Measurements from ENCODE around the gene PAM.

PAM gene

DNA sequence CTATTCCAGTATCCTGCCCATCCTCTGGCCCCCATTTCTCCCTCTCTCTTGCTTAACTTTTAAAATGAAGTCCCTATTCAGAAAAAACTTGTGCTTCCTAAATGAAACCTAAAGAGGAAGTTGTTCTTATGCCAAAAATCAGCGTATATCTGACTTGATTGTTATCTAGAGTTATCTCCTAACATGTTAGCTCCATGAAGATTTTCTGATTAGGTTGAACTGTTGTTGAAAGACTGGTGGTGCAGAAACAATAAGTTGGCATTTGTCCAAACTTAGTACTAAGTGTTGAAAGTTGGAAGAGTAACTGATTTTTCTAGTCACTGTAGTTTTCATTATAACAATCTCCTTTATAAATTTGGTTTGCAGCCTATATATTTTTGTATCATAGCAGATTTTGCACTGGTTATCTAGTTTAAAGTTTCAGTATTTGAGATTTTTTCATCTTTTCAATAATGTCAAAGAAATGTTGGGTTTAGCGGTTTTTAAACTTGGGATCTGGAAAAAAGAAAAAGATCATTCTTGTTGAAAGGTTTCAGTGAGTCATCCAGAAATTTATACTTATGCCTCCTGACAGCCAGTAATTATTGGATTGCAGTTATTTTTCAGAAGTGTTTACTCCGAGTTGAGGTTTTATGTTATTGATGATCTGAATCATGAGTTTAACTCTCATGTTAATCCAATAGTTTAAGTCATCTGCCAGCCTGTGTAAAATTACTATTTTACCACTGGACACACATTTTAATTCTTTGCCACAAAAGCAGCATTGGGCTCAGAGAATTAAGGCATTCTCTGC, 60.6 kb downstream of the PAM start:
- DNase-seq, result no peak
- no peak overlapping the region for H3K27ac ChIP-seq
- TF ChIP-seq, protein P1, sequence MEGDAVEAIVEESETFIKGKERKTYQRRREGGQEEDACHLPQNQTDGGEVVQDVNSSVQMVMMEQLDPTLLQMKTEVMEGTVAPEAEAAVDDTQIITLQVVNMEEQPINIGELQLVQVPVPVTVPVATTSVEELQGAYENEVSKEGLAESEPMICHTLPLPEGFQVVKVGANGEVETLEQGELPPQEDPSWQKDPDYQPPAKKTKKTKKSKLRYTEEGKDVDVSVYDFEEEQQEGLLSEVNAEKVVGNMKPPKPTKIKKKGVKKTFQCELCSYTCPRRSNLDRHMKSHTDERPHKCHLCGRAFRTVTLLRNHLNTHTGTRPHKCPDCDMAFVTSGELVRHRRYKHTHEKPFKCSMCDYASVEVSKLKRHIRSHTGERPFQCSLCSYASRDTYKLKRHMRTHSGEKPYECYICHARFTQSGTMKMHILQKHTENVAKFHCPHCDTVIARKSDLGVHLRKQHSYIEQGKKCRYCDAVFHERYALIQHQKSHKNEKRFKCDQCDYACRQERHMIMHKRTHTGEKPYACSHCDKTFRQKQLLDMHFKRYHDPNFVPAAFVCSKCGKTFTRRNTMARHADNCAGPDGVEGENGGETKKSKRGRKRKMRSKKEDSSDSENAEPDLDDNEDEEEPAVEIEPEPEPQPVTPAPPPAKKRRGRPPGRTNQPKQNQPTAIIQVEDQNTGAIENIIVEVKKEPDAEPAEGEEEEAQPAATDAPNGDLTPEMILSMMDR (IDR thresholded peaks at IDR 0.05; ENCODE audit: low read depth, low read length), result no peak

DNA sequence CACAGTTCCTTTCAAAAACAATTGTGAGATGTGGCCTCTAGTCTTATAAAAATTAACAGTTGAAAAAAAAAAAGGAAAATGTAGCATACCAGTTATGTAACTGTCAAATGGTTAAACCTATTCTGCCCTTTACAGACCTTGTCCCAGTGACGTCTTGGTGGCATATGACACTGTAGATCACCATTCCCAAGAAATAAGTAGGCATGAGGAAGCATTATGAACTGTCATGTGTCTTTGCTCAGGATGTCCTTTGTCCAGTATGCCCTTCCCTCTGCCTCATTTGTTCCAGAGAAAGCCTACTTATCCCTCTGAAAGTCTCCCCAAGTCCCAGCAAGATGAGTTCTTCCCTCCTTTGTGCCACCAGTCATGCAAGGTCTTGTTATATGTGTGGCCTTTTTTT, 63.2 kb downstream of the PAM start:
- no peak overlapping the region for H3K4me3 ChIP-seq (ENCODE audit: low read depth, low read length)
- H3K36me3 ChIP-seq, result no peaks in the 10 kb centered on the region
- H3K27me3 ChIP-seq (ENCODE audit: insufficient read depth, low read depth, severe bottlenecking), result no peaks in the 10 kb centered on the region
- H3K27ac ChIP-seq, result no peak overlapping the region
- TF ChIP-seq, protein P1 (IDR thresholded peaks at IDR 0.05; ENCODE audit: low read depth, low read length), result no peak
- DNase-seq, result no peak
- H3K9me3 ChIP-seq (ENCODE audit: severe bottlenecking), result no peaks in the 10 kb centered on the region

More for the DNA sequence above, 60.6 kb downstream of the PAM start:
- Histone ChIP-seq H3K36me3 (no peaks in the 10 kb centered on the region), H3K27me3 (ENCODE audit: insufficient read depth, low read depth, severe bottlenecking) (no peaks in the 10 kb centered on the region), H3K4me3 (ENCODE audit: low read depth, low read length) (no peak overlapping the region), H3K9me3 (ENCODE audit: severe bottlenecking) (no peaks in the 10 kb centered on the region)

DNA sequence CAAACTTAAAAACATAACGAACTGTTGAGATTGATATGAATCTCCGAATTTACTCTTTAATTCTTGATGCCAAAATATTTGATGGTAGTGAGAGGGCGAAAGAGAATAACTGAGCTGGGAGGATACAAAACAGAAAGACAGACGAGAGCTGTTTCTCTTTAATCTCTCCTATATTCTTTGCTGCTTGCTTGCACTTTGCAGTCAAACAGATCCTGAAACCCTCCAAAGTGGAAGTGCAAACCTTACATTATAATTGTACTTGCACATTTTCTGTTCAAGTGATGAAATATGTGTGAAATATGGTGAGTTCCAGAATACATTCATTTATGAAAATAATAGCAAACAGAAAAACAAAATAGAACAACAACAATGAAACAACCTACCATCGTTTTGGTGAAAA, 63.8 kb downstream of the PAM start:
- Histone ChIP-seq H3K4me3 (ENCODE audit: low read depth, low read length) (no peak overlapping the region), H3K36me3 (no peaks in the 10 kb centered on the region), H3K9me3 (ENCODE audit: severe bottlenecking) (no peaks in the 10 kb centered on the region), H3K27me3 (ENCODE audit: insufficient read depth, low read depth, severe bottlenecking) (no peaks in the 10 kb centered on the region), H3K27ac (no peak overlapping the region)
- TF ChIP-seq, protein P1 (IDR thresholded peaks at IDR 0.05; ENCODE audit: low read depth, low read length), result no peak
- no peak for DNase-seq

DNA sequence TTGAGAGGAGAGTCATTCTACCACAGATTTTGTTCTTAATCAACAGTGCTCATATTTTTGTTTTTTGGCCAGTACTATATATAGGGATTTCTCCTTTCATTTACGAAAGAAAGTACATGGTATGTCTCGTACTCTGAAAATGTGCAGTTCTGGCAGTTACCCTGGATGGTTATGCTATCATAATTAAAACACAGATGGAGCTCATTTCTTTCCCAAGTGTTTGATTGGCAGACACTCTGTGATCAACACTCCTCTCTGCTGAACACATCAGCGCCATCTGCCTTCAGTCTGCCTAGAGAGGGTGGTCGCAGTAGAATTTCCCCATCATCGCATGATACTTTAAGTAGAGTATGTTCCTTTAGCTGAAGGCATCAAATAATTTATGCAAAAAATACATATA, 64.5 kb downstream of the PAM start:
- DNase-seq, result no peak
- Histone ChIP-seq H3K36me3 (no peaks in the 10 kb centered on the region), H3K27me3 (ENCODE audit: insufficient read depth, low read depth, severe bottlenecking) (no peaks in the 10 kb centered on the region), H3K9me3 (ENCODE audit: severe bottlenecking) (no peaks in the 10 kb centered on the region), H3K27ac (no peak overlapping the region), H3K4me3 (ENCODE audit: low read depth, low read length) (no peak overlapping the region)
- TF ChIP-seq, protein P1 (IDR thresholded peaks at IDR 0.05; ENCODE audit: low read depth, low read length), result no peak

DNA sequence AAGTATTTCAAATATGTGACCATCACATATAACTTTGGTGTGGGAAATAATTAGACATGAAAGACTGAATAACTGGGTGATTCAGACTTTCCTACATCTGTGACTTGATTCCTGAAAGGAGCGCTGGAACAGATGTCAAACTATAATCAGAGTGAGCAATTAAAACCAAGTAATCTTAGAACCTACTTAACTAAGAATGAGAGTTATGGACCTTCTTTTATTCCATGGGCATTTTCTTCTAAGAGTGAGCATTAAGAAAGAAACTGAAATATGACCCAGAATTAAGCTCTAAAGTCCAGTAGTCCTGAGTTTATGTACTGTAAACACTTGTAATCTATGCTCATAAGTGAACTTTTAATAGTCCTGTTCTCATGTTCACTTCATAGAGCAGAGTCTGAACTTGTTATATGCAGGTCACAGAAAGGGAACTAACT, 68.4 kb downstream of the PAM start:
- TF ChIP-seq, protein P1 (IDR thresholded peaks at IDR 0.05; ENCODE audit: low read depth, low read length), result no peak
- Histone ChIP-seq H3K36me3 (no peaks in the 10 kb centered on the region), H3K9me3 (ENCODE audit: severe bottlenecking) (no peaks in the 10 kb centered on the region), H3K27ac (no peak overlapping the region), H3K4me3 (ENCODE audit: low read depth, low read length) (no peak overlapping the region), H3K27me3 (ENCODE audit: insufficient read depth, low read depth, severe bottlenecking) (no peaks in the 10 kb centered on the region)
- DNase-seq, result no peak

DNA sequence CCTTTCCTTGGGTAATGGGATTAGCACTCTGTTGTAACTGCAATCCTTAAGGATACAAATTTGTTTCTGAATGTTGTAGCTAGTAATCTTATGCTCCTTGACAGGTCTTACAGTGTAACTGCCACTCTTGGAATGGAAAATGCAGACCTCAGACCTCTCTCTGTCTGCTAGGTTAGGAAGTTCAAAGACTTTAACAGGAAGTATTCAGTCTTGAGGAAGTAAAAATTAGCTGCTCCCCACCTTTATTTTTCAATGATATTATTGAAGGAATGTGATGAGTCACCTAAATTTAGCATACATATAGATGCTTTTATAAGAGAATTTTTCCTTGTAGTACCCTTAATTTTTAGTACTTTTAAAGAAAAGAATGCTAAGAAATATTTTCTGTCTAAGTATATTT, 71.5 kb downstream of the PAM start:
- TF ChIP-seq, protein P1 (IDR thresholded peaks at IDR 0.05; ENCODE audit: low read depth, low read length), result no peak
- H3K27ac ChIP-seq, result no peak overlapping the region
- no peak for DNase-seq
- H3K36me3 ChIP-seq, result no peaks in the 10 kb centered on the region
- H3K4me3 ChIP-seq (ENCODE audit: low read depth, low read length), result no peak overlapping the region
- H3K27me3 ChIP-seq (ENCODE audit: insufficient read depth, low read depth, severe bottlenecking), result no peaks in the 10 kb centered on the region
- H3K9me3 ChIP-seq (ENCODE audit: severe bottlenecking), result no peaks in the 10 kb centered on the region

Data from WERI-Rb-1 (cell line).